ENCODE measurements around the gene CFDP1.

Gene CFDP1

GRCh38 chr16:75250089-75250808 is 183.1 kb downstream of the CFDP1 start:
- DNase-seq (ENCODE audit: low spot score), result no peak

DNA sequence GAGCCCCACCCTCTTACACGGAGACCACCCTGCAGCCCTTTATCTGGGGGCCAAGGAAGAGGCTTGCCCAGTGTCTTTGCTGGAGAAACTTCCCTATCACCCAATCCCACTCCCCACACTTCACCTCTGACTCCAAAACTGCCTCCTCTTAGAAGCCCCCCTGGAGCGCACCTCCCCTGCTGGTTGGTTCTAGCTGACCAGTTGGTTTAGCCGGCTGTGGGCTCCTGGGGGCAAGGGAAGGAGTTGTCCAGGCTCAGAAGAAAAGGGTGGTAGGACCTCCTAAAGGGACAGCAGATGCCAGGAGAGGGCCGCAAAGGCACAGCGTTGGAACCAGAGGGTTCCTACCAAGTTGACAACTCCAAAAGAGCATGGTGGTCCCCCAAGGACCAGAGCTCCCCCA is 183.9 kb downstream of the CFDP1 start:
- DNase-seq (ENCODE audit: low spot score), result no peak

DNA sequence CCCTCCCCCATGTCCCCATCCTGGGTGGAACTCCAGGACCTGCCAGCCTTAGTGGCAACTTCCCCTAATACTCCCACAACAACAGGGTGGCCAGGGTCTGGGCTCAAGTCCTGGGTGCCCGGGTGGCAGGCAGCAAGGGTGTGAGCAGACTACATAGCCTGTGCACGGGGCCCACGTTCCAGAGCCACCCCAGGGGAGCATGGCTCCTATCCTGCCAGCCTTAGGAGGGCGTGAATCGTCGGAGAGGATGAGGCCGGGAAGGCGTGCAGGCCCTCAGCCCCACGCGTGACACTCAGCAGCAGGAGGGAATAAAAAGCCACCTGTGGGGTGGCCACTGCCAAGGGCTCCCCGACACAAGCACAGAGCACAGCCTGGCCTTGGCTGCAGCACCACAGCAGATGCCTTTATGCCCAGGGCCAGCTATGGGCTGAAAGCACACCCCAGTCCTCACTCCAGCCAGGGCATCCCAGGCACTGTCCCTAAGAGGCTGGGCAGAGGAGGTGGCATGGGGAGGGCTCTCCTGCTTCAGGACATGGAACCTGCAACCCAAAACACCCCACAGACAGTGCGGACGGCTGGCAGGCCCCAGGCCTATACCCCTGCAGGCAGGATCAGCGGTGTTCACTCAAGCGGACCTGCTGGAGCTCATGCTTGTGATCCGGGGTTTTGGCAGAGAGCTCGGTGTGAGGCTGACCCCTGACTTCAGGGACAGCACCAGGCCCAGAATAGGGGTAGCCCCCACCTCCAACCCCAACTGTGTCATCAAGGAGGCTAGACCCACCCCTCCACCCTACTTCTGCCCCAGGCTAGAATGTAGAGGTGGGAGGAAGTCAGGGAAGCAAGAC is 184.5 kb downstream of the CFDP1 start:
- no peak for DNase-seq (ENCODE audit: low spot score)

DNA sequence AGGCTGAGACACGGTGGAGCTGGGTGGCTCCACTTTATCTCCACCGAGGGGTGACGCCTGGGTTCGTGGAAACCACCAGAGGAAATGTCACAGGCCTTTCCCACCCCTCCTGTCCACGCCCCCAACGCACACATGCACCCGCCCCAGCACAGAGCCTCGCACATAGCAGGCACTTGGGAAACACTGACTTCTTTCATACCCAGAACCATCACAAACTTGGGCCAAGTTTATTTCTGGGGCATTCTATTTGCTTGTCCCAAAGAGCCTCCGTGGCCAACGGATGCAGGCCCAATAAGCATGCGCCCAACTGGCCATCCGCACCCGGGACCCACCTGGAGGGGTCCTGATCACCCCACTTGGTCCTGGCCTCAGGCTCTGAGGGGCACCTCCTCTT is 185.2 kb downstream of the CFDP1 start:
- no peak for DNase-seq (ENCODE audit: low spot score)

DNA sequence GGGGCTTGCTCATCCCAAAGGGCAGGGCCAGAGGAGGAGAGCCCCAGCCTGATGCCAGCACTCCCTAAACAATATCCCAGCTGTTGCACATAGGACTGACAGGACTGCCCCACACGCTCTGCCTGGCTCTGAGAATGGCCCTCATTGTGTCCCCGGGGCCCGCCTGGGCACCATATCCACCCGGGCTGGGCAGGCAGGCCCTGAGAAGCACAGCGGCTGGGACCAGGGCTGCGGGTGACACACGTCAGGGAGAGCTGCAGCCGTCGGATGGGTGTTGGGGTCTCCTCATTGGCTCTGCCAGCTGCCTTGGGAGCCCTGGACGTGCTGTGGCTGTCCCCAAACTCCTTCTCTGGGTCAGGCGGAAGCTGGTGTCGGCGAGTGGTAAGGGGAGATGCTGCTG is 186.1 kb downstream of the CFDP1 start:
- no peak for DNase-seq (ENCODE audit: low spot score)

DNA sequence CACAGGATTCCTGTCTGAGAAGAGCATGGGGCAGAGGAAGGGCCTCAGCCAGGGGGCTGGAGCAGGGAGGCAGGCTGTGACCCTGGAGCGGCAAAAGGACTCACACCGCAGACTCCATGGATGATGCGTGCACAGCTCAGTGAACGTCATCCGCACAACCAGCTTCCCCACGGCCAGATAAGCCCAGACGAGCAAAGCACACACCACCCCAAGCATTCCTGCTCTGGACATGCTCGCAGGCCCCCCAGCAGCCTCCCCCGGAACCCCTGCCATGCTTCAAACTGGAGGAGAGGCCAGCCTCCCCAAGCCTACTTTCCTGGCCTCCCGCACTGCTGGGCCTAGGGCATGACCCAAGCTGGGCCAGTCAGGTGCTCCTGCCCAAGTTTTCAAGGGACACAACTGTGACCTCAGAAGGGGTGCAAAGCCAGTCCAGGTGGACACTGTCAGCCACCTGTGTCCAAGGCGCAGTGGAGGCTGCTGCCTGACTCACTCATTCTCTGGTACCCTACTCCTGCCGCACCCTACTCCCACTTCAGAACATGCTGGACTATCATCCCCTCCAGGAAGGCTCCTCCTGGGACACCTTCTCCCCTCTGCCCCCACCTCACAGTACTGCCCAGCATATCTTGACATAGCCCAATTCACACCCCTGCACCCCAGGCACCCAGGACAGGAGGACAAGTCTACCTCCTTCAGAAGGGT is 186.6 kb downstream of the CFDP1 start:
- no peak for DNase-seq (ENCODE audit: low spot score)

- DNase-seq (ENCODE audit: low spot score), result no peak
These were observed 188.2 kb downstream of the CFDP1 start for GRCh38 chr16:75244844-75245758.

- no peak for DNase-seq (ENCODE audit: low spot score)
These were observed 189.0 kb downstream of the CFDP1 start for GRCh38 chr16:75244225-75244809.

All from CD4-positive, alpha-beta T cell treated with Interleukin-2 at 100 ng/mL for 4 hours (primary cell).